GM18873 (cell line): ENCODE results near the gene KLHL22.

Source experiments
- ATAC-seq: cut with Tn5 transposase; IDR thresholded peaks from one replicate; pipeline ENCODE4 v1.9.1; 2021; ENCODE audit warnings: mild to moderate bottlenecking, moderate library complexity, moderate number of reproducible peaks; ENCODE audit not compliant: unreplicated experiment, low FRiP score

Gene KLHL22

DNA sequence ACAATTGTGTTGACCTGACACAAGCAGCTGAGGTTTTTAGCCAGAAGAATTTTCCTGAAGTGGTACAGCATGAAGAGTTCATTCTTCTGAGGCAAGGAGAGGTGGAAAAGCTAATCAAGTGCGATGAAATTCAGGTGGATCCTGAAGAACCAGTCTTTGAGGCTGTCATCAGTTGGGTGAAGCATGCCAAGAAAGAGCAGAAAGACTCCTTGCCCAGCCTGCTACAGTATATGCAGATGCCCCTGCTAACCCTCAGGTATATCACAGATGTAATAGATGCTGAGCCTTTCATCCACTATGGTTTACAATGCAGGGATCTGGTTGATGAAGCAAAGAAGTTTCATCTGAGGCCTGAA lies 45.1 kb downstream of the KLHL22 start:
- ATAC-seq = no peak

GRCh38 chr22:20449819-20450550 lies 45.6 kb downstream of the KLHL22 start:
- ATAC-seq = no peak

DNA sequence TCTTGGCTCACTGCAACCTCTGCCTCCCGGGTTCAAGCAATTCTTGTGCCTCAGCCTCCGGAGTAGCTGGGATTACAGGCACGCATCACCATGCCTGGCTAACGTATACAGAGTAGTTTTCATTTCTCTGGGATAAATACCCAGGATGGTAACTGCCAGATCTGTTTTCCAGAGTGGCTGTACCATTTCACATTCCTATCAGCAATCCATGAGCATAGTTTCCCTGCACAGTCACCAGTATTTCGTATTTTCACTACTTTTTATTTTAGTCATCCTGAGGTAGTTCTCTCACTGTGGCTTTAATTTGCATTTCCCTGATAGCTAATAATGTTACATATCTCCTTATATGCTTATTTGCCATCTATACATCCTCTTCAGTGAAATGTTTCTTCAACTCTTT lies 47.0 kb downstream of the KLHL22 start:
- ATAC-seq = no peak

- no peak for ATAC-seq
These were observed 49.1 kb downstream of the KLHL22 start for GRCh38 chr22:20446383-20446970.

DNA sequence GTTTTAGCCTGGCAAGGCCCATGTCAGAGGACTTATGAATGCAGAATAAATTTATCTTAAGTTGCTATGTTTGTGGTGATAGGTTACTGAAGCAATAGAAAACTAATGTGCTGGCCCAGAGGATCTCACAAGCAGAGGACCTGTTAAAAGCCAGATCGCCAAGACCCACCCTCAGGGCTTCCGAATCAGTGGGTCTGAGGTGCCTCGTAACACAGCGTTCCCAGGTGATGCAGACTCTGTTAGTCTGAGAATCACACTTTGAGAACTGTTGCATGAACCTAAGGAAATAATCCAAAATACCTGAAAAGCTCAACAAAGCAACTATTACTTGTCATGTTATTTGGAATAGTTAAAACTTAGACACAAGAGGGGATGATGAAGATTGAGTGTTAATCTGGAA lies 51.3 kb downstream of the KLHL22 start:
- ATAC-seq = no peak

GRCh38 chr22:20442485-20443284 lies 52.9 kb downstream of the KLHL22 start:
- ATAC-seq = no peak

GRCh38 chr22:20441631-20442484 lies 53.7 kb downstream of the KLHL22 start:
- ATAC-seq = no peak

DNA sequence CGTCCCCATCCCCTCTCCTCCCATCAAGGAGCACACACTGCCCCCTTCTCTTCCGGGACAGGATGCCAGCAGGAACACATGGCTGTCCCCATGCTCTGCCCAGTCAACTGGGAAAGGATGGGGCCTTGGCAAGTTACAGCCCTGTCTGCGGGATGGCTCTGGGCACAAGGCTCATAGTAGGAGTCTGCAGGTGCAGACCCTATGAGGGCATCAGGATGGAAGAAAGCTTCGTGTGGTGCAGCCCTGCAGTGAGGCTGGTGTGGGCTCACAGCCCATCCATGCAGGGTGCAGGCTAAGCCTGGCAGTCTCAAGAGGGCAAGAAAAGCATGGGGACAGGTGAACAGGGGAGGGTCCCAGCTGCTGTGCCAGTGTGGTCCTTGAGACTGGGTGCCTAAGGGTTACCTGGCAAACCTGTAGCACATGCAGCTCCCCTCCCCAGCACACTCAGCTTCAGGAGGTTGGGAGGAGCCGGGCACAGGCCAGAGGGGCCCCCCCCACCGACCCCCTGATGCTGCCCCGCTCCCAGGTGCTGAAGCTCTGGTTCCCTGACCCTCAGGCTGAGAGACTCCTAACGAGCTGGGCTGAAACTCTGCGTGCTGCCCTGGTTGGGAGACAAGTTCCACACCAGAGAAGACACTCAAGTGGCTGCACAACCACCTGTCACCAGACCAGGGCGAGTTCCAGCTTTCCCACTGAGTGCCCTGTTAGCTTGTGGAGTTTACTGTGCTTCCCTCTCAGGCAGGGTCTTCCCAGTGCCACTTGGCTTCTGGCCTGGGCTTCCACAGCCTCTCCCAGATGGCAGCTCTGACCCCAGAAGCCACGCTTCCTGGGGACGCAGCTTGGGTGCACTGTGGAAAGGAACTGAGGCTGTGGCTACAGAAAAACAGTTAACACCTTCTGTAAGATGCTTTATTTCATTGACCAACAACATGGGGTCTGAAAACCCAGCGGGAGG lies 54.7 kb downstream of the KLHL22 start:
- ATAC-seq = no peak

DNA sequence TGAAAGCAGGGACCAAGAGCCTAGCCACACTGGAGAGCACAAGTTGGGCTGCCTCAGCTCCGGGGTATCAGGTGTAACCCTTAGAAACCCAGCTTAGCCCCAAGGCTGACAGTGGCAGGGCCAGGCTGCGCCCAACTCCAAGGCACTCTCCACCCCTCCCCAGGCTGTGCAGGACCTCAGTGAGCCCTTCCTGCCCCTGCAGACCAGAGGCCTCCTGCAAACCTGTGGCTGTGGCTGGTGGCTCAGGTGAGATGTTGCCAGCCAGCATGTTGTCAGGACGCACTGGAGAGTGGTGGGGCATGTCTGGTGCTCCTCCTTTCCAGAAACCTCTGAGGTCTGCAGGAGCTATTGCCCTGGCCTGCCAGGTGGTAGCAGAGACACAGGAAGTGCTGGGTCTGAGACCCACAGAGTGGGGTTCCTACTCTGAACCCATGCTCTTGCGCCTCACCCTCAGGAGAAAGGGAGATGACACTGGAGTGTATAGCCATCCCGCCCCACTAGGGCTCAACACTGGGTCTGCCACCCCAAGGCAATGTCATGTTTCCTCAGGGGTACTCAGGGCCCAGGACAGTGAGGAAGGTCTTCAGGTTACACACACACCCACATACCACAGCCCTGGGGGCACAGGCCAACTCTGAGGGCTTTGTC lies 55.5 kb downstream of the KLHL22 start:
- ATAC-seq = no peak

GRCh38 chr22:20439556-20439927 lies 56.1 kb downstream of the KLHL22 start:
- no peak for ATAC-seq

DNA sequence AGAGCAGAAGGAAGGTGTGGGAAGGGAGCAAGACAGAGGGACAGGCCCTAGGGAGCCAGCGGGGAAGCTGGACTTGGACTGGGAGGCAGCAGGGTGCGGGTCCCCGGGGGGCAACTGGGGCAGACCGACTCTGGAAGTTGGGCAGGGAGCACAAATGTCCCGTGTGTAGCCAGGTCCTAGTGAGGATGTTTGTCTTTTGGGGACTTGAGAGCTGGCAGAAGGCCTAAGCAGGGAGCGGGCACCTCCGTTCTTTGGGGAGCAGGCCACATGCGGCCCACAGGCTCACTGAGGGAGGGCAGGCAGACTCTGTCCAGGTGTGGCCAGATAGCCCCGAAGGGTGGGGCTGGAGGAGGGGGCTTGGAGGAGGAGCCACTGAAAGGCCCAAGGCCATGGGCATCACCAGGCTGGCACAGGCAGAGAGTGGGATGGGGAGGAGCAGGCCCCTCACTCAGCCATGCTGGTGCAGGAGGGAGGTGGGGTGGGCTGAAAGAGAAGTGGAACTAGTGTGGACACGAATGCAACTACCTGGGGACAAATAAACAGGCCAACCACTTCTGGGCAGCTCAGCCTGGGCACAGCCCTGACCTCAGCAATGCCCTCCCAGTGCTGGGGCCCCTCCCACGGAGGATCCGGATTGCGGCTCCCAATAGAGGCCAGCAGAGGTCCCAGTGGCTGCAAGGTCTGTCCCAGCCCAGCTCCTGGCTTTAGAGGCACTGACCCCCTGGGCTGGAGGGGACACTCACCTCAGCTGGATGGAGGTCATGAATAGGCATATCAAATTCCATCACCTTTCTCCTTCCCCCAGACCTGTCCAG lies 56.7 kb downstream of the KLHL22 start:
- ATAC-seq = no peak

- ATAC-seq = no peak
These were observed 57.2 kb downstream of the KLHL22 start for GRCh38 chr22:20438427-20438677.

GRCh38 chr22:20437613-20438426 lies 57.8 kb downstream of the KLHL22 start, which contains the start of gene SCARF2:
SCARF2 (minus strand) TSS chr22:20437825; CDS start chr22:20437754, 71 bp downstream.
- ATAC-seq = no peak

- no peak for ATAC-seq
These were observed 58.6 kb downstream of the KLHL22 start for GRCh38 chr22:20436768-20437612.

GRCh38 chr22:20436307-20436767 lies 59.3 kb downstream of the KLHL22 start:
- no peak for ATAC-seq

DNA sequence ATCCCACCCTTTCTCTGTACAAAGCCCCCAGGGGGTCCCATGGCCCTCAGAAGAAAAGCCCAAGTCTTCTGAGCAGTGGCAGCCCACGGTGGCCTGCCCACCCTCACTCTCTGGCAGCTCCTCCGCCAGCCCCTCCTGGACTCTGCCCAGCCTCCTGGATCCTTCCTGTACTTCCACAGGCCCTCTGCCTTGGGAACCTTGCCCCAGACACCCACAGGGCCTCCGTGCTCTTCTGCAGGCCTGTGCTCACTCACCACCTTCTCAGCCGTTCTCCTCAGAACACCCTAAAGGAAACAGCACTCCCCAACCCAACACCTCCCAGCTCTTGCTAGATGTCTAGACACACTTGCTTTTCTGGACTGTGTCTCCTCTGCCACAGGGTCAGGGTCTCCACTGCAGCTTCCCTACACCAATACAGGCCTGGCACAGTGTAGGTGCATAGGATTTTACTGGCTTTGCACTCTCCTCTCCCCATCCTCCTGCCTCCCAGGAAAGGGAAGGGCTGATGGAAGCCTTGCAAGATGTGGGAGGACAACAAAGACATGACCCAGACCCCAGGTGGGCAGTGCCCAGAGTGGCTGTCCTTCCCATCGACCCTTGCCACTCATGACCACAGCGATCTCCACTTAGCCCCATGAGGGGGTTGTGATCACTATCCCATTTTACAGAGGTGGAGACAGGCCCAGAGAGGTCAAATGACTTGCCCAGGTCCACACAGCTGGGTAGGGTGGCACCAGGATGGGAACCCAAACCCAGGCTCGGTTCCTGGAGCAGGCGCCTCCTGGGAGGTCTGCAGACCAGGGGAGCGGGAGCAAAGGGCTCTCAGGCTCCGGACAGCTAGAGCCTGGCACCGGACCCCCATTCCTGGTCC lies 59.9 kb downstream of the KLHL22 start:
- ATAC-seq = no peak
